GM11168 (cell line): ENCODE results near the gene PHYHD1.
"Not testable (repeated sequence)": the region's sequence is repeated elsewhere in the genome, so short reads cannot be mapped to it uniquely, and the experiment has no call there.

Experiments
- in situ Hi-C: fragments of 300-500 bp; cut with MboI; formaldehyde crosslinking; loops from one replicate; pipeline ENCODE4 v1.12.0; 2022; ENCODE audit warnings: low sequenced_read_pairs; ENCODE audit not compliant: unreplicated experiment

Gene PHYHD1

GRCh38 chr9:128918921-128919320, 1.9 kb upstream of the PHYHD1 start:
- in situ Hi-C loops = no loop called here

GRCh38 chr9:128919402-128920089, 1.2 kb upstream of the PHYHD1 start:
- in situ Hi-C loops = no loop called here

GRCh38 chr9:128921881-128922763, 1.3 kb downstream of the PHYHD1 start:
- in situ Hi-C loops = no loop called here

- in situ Hi-C loops = no loop called here
Observed at GRCh38 chr9:128923493-128923883, 2.7 kb downstream of the PHYHD1 start.

GRCh38 chr9:128927731-128928411, 7.1 kb downstream of the PHYHD1 start:
- in situ Hi-C loops = no loop called here

- in situ Hi-C loops = no loop called here
Observed at GRCh38 chr9:128928624-128929023, 7.8 kb downstream of the PHYHD1 start.

GRCh38 chr9:128929560-128929959, 8.8 kb downstream of the PHYHD1 start:
- in situ Hi-C loops = no loop called here

GRCh38 chr9:128933731-128934130, 12.9 kb downstream of the PHYHD1 start:
- in situ Hi-C loops = loop anchor here (5.0 kb wide), 1 partner anchor 66 kb away; no protein-coding TSS in a partner anchor

GRCh38 chr9:128936171-128936865, 15.5 kb downstream of the PHYHD1 start:
- in situ Hi-C loops = no loop called here

GRCh38 chr9:128937310-128938165, 16.8 kb downstream of the PHYHD1 start:
- in situ Hi-C loops = no loop called here

- in situ Hi-C loops = no loop called here
Observed at GRCh38 chr9:128940271-128940921, 19.6 kb downstream of the PHYHD1 start.

- in situ Hi-C loops = no loop called here
Observed at GRCh38 chr9:128940946-128941755, 20.4 kb downstream of the PHYHD1 start.

- in situ Hi-C loops = no loop called here
Observed at GRCh38 chr9:128943832-128944620, 23.2 kb downstream of the PHYHD1 start.

- in situ Hi-C loops = not testable (repeated sequence)
Observed at GRCh38 chr9:128944966-128945365, 24.2 kb downstream of the PHYHD1 start.

- in situ Hi-C loops = no loop called here
Observed at GRCh38 chr9:128945798-128946501, 25.2 kb downstream of the PHYHD1 start.

GRCh38 chr9:128946571-128947276, 25.9 kb downstream of the PHYHD1 start:
- in situ Hi-C loops = no loop called here
